ENCODE results near the gene RPL27A. TPM values are rescaled to one million over a fixed set of nuclear protein-coding genes. Genes with fewer than 3 reads are reported as not detected.

The RPL27A gene
- total RNA-seq, 1 donor: 965 TPM

DNA sequence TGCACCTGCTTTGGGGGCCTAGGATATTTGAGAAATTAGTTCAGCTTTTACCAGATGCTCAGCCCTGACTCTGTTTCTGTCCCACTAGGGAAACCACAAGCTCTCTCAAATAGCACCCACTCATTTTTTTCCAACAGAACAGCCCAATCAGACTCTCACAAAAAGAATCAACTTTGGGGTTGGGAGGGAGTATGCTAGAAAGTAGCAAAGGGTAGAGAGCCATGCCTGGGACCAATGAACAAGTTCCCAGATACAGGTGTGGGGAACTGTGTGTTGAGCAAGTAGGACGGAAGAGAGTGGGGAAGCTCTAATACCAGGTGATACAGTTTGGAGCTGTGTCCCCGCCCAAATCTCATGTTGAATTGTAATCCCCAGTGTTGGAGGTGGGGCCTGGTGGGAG is 41.3 kb upstream of the RPL27A start:
- H3K4me3 ChIP-seq (ENCODE audit: low read depth, low read length): no peak overlapping the region
- TF ChIP-seq, protein P1, sequence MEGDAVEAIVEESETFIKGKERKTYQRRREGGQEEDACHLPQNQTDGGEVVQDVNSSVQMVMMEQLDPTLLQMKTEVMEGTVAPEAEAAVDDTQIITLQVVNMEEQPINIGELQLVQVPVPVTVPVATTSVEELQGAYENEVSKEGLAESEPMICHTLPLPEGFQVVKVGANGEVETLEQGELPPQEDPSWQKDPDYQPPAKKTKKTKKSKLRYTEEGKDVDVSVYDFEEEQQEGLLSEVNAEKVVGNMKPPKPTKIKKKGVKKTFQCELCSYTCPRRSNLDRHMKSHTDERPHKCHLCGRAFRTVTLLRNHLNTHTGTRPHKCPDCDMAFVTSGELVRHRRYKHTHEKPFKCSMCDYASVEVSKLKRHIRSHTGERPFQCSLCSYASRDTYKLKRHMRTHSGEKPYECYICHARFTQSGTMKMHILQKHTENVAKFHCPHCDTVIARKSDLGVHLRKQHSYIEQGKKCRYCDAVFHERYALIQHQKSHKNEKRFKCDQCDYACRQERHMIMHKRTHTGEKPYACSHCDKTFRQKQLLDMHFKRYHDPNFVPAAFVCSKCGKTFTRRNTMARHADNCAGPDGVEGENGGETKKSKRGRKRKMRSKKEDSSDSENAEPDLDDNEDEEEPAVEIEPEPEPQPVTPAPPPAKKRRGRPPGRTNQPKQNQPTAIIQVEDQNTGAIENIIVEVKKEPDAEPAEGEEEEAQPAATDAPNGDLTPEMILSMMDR (IDR thresholded peaks at IDR 0.05; ENCODE audit: insufficient read depth, low read length): no peak
- DNase-seq (ENCODE audit: low read depth): no peak

DNA sequence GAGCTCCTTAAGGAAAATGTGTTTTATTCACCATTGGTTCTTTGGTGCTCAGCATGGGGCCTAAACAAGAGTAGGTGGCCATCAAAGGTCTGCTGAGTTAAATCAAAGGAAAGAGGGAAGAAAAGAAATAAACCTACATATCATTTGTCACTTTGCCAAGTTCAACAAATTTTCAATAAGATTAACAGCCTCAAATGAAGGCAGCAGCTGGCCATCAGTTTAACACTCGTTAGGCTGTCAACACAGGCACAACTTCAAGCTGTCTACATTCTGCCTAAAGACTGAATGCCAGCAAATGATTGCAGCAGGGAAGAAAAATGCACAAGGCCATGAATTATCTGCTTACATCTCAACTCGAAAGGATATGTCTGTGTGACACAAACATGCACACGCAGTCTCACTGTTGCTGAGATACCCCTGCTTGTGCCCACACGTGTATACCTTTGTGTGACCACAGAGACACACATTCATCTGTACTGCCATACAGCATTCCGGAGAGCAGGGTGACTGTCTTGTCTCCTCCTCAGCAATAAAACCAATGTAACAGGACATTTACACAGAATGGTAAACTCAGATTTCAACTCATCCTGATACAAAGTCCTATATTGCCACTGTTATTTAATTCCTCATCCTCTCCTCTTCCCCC is 40.3 kb upstream of the RPL27A start:
- TF ChIP-seq, protein P1 (IDR thresholded peaks at IDR 0.05; ENCODE audit: insufficient read depth, low read length): no peak
- no peak for DNase-seq (ENCODE audit: low read depth)
- H3K4me3 ChIP-seq (ENCODE audit: low read depth, low read length): no peak overlapping the region

DNA sequence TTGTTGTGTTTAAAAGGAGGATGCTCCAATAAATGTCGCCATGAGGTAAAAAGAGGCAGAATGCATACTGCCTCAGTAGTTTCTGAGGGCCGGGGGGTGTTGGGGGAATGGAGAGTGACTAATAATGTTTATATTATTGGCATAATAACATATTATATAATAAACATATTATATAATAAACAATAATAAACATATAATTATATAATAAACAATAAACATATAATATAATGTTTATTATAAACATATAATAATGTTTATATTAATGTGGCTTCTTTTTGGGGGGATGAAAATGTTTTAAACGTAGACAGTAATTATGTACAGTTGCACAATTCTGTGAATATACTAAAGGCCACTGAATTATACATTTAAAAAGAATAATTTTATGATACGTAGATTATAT is 35.7 kb upstream of the RPL27A start:
- no peak overlapping the region for H3K4me3 ChIP-seq (ENCODE audit: low read depth, low read length)
- TF ChIP-seq, protein P1 (IDR thresholded peaks at IDR 0.05; ENCODE audit: insufficient read depth, low read length): no peak
- no peak for DNase-seq (ENCODE audit: low read depth)

DNA sequence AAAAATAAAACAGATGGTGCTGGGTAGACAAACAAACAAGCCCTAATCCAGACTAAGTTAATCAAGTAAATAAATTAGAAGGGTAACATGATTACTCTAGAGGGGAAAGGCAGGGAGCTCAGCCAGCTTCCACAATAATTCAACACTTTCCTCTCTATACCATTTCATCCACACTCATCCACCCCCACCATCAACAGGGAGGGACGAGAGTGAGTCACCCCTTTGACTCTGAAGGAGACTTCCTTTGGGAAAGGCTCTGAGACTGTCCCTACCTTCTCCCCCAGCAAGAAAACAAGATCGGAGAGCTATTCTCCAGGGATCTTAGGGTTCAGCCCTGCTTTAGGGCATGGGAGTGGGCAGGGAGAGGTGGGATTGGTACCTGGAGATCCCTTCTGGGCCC is 33.2 kb upstream of the RPL27A start:
- TF ChIP-seq, protein P1 (IDR thresholded peaks at IDR 0.05; ENCODE audit: insufficient read depth, low read length): no peak
- H3K4me3 ChIP-seq (ENCODE audit: low read depth, low read length): no peak overlapping the region
- peak; percentile 50 for DNase-seq (ENCODE audit: low read depth)

- TF ChIP-seq, protein P1 (IDR thresholded peaks at IDR 0.05; ENCODE audit: insufficient read depth, low read length): no peak
These were observed 32.1 kb upstream of the RPL27A start for GRCh38 chr11:8650401-8650990.

GRCh38 chr11:8652140-8652539 is 30.5 kb upstream of the RPL27A start:
- DNase-seq (ENCODE audit: low read depth): peak; percentile 97

More at GRCh38 chr11:8650401-8650990, 32.1 kb upstream of the RPL27A start:
- H3K4me3 ChIP-seq (ENCODE audit: low read depth, low read length): no peak overlapping the region
- peak; percentile 66 for DNase-seq (ENCODE audit: low read depth)

More at GRCh38 chr11:8652140-8652539, 30.5 kb upstream of the RPL27A start:
- no peak overlapping the region for H3K4me3 ChIP-seq (ENCODE audit: low read depth, low read length)
- TF ChIP-seq, protein P1 (IDR thresholded peaks at IDR 0.05; ENCODE audit: insufficient read depth, low read length): no peak

Measured in fibroblast of the aortic adventitia (primary cell).